Measurements from ENCODE around the gene MMP15. TPM values are rescaled to one million over a fixed set of nuclear protein-coding genes. Genes with fewer than 3 reads are reported as not detected.
A peak's percentile ranks its signal among the peaks of the same experiment; 100 is the strongest.

Gene MMP15
- total and polyA plus RNA-seq, 4 donors: 19.5 to 44.5 (median 29.4) TPM

DNA sequence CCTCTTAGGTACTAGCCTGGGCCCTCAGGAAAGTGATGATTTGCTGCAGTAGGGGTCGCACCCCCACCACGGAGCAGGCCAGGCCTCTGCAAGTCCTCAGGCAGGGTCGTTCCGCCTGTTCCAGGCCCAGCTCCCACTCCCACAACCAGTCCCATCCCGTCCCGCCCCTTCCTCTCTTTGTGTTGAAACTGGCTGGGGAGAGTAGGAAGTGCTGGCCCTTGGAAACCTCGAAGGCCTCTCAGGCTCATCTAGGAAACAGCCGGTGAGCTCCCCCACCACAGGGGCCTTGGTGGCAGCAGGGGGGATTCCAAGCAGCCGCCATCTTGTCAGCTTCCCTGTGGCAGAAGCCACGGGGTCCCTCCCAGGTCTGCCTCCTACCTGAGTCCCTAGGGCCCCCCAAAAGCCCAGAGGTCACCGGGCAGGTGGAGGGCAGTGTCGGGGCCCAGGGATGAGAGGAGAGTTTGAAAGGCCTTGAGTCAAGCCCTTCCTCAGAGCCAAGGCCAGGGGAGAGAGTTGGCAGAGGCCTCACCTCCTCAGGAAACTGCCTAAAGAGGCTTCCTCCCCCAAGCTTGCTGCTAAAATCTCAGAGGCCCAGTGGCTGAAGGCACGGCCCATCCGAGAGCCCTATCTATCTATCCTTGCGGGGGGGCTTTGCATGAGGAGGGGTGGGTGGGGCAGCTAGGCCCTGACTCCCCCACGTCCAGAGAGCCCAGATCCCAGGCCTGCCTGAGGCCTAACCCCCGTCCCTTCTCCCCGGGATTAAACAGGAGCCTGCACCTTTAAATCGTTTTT, 22.2 kb downstream of the MMP15 start:
- Histone ChIP-seq H3K9ac (ENCODE audit: insufficient read depth in 1 of 2, low read length in 2 of 2) (no peak overlapping the region), H3K27me3 (ENCODE audit: control insufficient read depth in 3 of 3, insufficient read depth in 3 of 3, low read length in 2 of 3) (no peaks in the 10 kb centered on the region), H3K36me3 (ENCODE audit: control insufficient read depth in 4 of 4, insufficient read depth in 4 of 4, low read length in 4 of 4) (peaks cover 0 to 15% (median 0%) of the 10 kb centered on the region in 4 donors), H3K4me3 (no peak overlapping the region), H3K4me1 (ENCODE audit: control insufficient read depth in 5 of 5, insufficient read depth in 5 of 5, low read length in 5 of 5) (peaks cover 0 to 15% (median 4%) of the 10 kb centered on the region in 5 donors), H3K27ac (ENCODE audit: low read depth in 1 of 2, low read length in 1 of 2) (peak overlapping the region in 1 of 2 donors; percentile 20), H3K9me3 (ENCODE audit: control insufficient read depth in 4 of 4, insufficient read depth in 3 of 4, low read length in 3 of 4) (no peaks in the 10 kb centered on the region)
- DNase-seq: peak in 2 of 3 donors; percentile 32 to 60
- WGBS, 2 donors: 57 to 75% methylated on average over 19 of the region's 19 CpGs
- TF ChIP-seq, protein P1, sequence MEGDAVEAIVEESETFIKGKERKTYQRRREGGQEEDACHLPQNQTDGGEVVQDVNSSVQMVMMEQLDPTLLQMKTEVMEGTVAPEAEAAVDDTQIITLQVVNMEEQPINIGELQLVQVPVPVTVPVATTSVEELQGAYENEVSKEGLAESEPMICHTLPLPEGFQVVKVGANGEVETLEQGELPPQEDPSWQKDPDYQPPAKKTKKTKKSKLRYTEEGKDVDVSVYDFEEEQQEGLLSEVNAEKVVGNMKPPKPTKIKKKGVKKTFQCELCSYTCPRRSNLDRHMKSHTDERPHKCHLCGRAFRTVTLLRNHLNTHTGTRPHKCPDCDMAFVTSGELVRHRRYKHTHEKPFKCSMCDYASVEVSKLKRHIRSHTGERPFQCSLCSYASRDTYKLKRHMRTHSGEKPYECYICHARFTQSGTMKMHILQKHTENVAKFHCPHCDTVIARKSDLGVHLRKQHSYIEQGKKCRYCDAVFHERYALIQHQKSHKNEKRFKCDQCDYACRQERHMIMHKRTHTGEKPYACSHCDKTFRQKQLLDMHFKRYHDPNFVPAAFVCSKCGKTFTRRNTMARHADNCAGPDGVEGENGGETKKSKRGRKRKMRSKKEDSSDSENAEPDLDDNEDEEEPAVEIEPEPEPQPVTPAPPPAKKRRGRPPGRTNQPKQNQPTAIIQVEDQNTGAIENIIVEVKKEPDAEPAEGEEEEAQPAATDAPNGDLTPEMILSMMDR (IDR thresholded peaks at IDR 0.05; ENCODE audit: control extremely low read depth, extremely low read depth): no peak
- no peak for ATAC-seq (ENCODE audit: insufficient read depth, low FRiP score)

DNA sequence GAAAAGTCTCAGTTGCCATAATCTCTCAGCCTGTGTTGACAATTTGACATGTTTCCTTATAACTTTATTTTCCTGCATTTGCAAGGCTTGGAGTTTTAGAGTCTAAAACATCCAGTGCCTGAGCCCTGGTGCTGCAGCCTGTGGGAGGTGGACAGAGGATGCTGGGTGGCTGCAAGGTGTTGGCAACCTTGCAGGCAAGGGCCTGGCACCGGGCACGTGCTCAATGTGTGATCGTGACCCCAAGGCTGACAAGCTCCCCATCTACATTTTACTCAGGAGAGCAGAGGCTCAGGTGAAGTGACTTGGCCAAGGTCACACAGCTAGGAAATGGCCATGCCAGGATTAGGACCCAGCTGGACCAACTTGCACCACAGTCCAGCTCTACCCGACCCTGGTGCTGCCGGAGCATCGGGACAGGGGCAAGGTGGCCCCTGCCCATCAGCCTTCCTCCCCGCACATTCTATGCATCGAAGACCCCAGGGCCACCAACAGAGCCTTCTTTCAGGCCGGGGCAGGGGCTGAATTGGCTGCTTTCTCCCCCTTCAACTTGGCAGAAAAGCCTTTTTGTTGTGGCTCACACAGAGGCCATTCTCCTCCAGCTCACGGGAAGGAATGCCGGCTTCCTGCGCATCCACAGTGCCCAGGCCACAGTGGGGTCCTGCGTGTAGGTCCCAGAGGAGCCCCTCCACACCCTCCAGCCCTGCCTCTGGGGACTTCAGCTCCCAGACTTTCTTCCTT, 23.1 kb downstream of the MMP15 start:
- 84 to 90% methylated on average over 13 of the region's 13 CpGs for WGBS, 2 donors
- H3K4me1 ChIP-seq (ENCODE audit: control insufficient read depth in 5 of 5, insufficient read depth in 5 of 5, low read length in 5 of 5): peaks cover 0 to 15% (median 4%) of the 10 kb centered on the region in 5 donors
- H3K27me3 ChIP-seq (ENCODE audit: control insufficient read depth in 3 of 3, insufficient read depth in 3 of 3, low read length in 2 of 3): no peaks in the 10 kb centered on the region
- no peak overlapping the region for H3K4me3 ChIP-seq
- peak overlapping the region in 1 of 2 donors; percentile 15 for H3K27ac ChIP-seq (ENCODE audit: low read depth in 1 of 2, low read length in 1 of 2)
- ATAC-seq (ENCODE audit: insufficient read depth, low FRiP score) (no peak), DNase-seq (no peak)
- H3K36me3 ChIP-seq (ENCODE audit: control insufficient read depth in 4 of 4, insufficient read depth in 4 of 4, low read length in 4 of 4): peaks cover 0 to 7% (median 0%) of the 10 kb centered on the region in 4 donors
- H3K9ac ChIP-seq (ENCODE audit: insufficient read depth in 1 of 2, low read length in 2 of 2): no peak overlapping the region
- no peaks in the 10 kb centered on the region for H3K9me3 ChIP-seq (ENCODE audit: control insufficient read depth in 4 of 4, insufficient read depth in 3 of 4, low read length in 3 of 4)
- TF ChIP-seq, protein P1 (IDR thresholded peaks at IDR 0.05; ENCODE audit: control extremely low read depth, extremely low read depth): no peak

DNA sequence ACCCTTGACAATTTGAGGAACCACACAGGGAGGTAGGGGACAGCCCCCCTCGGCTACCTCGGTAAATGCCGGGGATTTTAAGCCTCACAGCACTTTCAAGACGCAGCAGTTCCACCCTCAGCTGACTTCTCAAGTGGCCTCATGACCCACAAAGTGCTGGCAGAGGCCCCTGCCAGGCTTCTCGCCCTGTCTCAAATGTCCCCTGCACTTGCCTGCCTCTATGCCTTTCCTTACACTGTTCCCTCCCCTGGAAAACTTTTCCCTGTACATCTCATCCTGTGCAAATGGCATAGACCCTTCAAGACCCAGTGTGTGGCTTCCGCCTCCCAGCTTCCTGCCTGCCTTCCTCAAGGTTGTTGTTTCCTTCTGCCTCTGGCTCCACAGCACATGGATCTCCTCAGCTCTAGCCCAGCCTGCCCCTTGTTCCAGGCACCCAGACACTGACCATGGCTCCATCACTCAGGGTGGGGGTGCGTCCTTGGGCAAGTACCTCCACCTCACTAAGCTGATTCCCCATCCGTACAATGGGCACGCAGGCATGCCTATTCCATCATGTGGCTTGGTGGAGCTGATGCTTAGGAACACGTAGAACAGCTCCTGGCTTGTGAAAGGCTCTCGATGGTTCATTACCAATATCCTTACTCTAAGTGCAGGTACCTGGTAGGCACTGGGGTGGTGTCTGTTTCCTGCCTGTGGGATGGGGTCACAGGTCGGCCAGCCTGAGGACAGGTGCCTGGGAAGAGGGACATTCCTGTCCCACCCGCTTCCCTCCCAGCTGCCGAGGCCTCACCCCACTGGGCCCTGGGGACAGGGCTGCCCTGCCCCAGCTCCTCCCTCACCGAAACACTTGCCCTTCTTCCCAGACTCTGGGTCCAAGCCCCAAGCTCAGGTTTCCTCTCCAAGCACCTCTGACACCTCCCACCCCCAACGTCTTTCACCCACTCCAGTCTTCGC, 24.0 kb downstream of the MMP15 start:
- TF ChIP-seq, protein P1 (IDR thresholded peaks at IDR 0.05; ENCODE audit: control extremely low read depth, extremely low read depth): no peak
- Histone ChIP-seq H3K36me3 (ENCODE audit: control insufficient read depth in 4 of 4, insufficient read depth in 4 of 4, low read length in 4 of 4) (peaks cover 0 to 3% (median 0%) of the 10 kb centered on the region in 4 donors), H3K4me3 (no peak overlapping the region), H3K9me3 (ENCODE audit: control insufficient read depth in 4 of 4, insufficient read depth in 3 of 4, low read length in 3 of 4) (no peaks in the 10 kb centered on the region), H3K4me1 (ENCODE audit: control insufficient read depth in 5 of 5, insufficient read depth in 5 of 5, low read length in 5 of 5) (peaks cover 0 to 15% (median 4%) of the 10 kb centered on the region in 5 donors), H3K27me3 (ENCODE audit: control insufficient read depth in 3 of 3, insufficient read depth in 3 of 3, low read length in 2 of 3) (no peaks in the 10 kb centered on the region), H3K27ac (ENCODE audit: low read depth in 1 of 2, low read length in 1 of 2) (peak overlapping the region in 1 of 2 donors; percentile 7), H3K9ac (ENCODE audit: insufficient read depth in 1 of 2, low read length in 2 of 2) (no peak overlapping the region)
- ATAC-seq (ENCODE audit: insufficient read depth, low FRiP score): no peak
- DNase-seq: no peak
- 68 to 79% methylated on average over 17 of the region's 17 CpGs for WGBS, 2 donors

Data from lung (tissue), 12 donors.